Mesenchymal stem cell (in vitro differentiated cells and primary cell): ENCODE results near the gene SYS1.

ENCODE experiments used
- DNase-seq: peaks from one replicate; pipeline ENCODE4 v3.0.0-alpha.2; 2013
- H2AFZ ChIP-seq: one replicate; pipeline ENCODE4 v1.6.1; 2013; ENCODE audit warnings: low read depth, mild to moderate bottlenecking, control low read depth, inconsistent platforms, low read length, moderate library complexity
- H2AK5ac ChIP-seq: 2 replicates; pipeline ENCODE4 v1.6.1; 2013; ENCODE audit warnings: low read length, moderate library complexity, mild to moderate bottlenecking, inconsistent platforms; ENCODE audit not compliant: severe bottlenecking
- H2BK120ac ChIP-seq: one replicate; pipeline ENCODE4 v1.6.1; 2013; ENCODE audit warnings: low read depth, mild to moderate bottlenecking, inconsistent platforms, low read length, moderate library complexity
- H2BK12ac ChIP-seq, 2 experiments: one replicate each; pipeline ENCODE4 v1.6.1; 2013; ENCODE audit warnings: inconsistent platforms in 2 of 2, low read length in 2 of 2, mild to moderate bottlenecking in 2 of 2, moderate library complexity in 2 of 2, control low read depth in 1 of 2
- H2BK15ac ChIP-seq: one replicate; pipeline ENCODE4 v1.6.1; 2013; ENCODE audit warnings: mild to moderate bottlenecking, low read depth, inconsistent platforms; ENCODE audit not compliant: poor library complexity, severe bottlenecking
- H2BK5ac ChIP-seq: 2 replicates; pipeline ENCODE4 v1.6.1; 2013; ENCODE audit warnings: low read depth, mild to moderate bottlenecking, low read length, control low read depth, inconsistent platforms; ENCODE audit not compliant: poor library complexity, severe bottlenecking
- H3K14ac ChIP-seq, 2 experiments: one replicate each; pipeline ENCODE4 v1.6.1; 2013; ENCODE audit warnings: inconsistent platforms in 2 of 2, low read length in 2 of 2, control low read depth in 1 of 2, mild to moderate bottlenecking in 1 of 2, moderate library complexity in 1 of 2
- H3K18ac ChIP-seq, 2 experiments: one replicate each; pipeline ENCODE4 v1.6.1; 2013; ENCODE audit warnings: inconsistent platforms in 2 of 2, low read length in 2 of 2, control low read depth in 1 of 2, low read depth in 1 of 2, mild to moderate bottlenecking in 1 of 2
- H3K23ac ChIP-seq, 2 experiments: one replicate each; pipeline ENCODE4 v1.6.1; 2013; ENCODE audit warnings: inconsistent platforms in 2 of 2, low read length in 2 of 2, mild to moderate bottlenecking in 2 of 2, moderate library complexity in 2 of 2, control low read depth in 1 of 2
- H3K27ac ChIP-seq: 2 replicates; pipeline ENCODE4 v1.5.1; 2013; ENCODE audit warnings: mild to moderate bottlenecking, moderate library complexity, low read length, control low read depth, inconsistent platforms; ENCODE audit not compliant: poor library complexity, severe bottlenecking
- H3K27me3 ChIP-seq, 2 experiments: 2 replicates each; pipeline versions ENCODE4 v1.6.1 to v1.7.0; 2013; ENCODE audit warnings: low read length in 2 of 2, mild to moderate bottlenecking in 2 of 2, moderate library complexity in 2 of 2, control low read depth in 1 of 2, inconsistent platforms in 1 of 2; ENCODE audit not compliant: control insufficient read depth in 1 of 2, insufficient read depth in 1 of 2
- H3K36me3 ChIP-seq, 2 experiments: 2 replicates each; pipeline versions ENCODE4 v1.6.1 to v1.7.0; 2013; ENCODE audit warnings: low read length in 2 of 2, control low read depth in 1 of 2, inconsistent platforms in 1 of 2, low read depth in 1 of 2, mild to moderate bottlenecking in 1 of 2; ENCODE audit not compliant: insufficient read depth in 2 of 2, control insufficient read depth in 1 of 2
- H3K4ac ChIP-seq, 2 experiments: one replicate each; pipeline ENCODE4 v1.6.1; 2013; ENCODE audit warnings: inconsistent platforms in 2 of 2, low read length in 2 of 2, mild to moderate bottlenecking in 2 of 2, moderate library complexity in 2 of 2, control low read depth in 1 of 2, low read depth in 1 of 2
- H3K4me1 ChIP-seq: 2 replicates; pipeline ENCODE4 v1.6.1; 2013; ENCODE audit warnings: low read depth, low read length, control low read depth; ENCODE audit not compliant: control insufficient read depth, insufficient read depth
- H3K4me2 ChIP-seq: 2 replicates; pipeline ENCODE4 v1.6.1; 2013; ENCODE audit warnings: low read length, mild to moderate bottlenecking, inconsistent platforms; ENCODE audit not compliant: poor library complexity, severe bottlenecking
- H3K4me3 ChIP-seq, 2 experiments: 2 replicates each; pipeline versions ENCODE4 v1.5.1 to v1.7.0; 2013; ENCODE audit warnings: low read length in 2 of 2, mild to moderate bottlenecking in 2 of 2, control low read depth in 1 of 2, low read depth in 1 of 2; ENCODE audit not compliant: insufficient read depth in 1 of 2
- H3K79me1 ChIP-seq: replicated peaks from 2 replicates; pipeline ENCODE4 v1.6.1; 2013; ENCODE audit warnings: mild to moderate bottlenecking, control low read depth, low read length, inconsistent platforms; ENCODE audit not compliant: poor library complexity, severe bottlenecking
- H3K9ac ChIP-seq: 2 replicates; pipeline ENCODE4 v1.7.0; 2013; ENCODE audit warnings: mild to moderate bottlenecking, low read length, moderate library complexity
- H3K9me3 ChIP-seq: 2 replicates; pipeline ENCODE4 v1.7.0; 2013; ENCODE audit warnings: mild to moderate bottlenecking, low read length; ENCODE audit not compliant: control insufficient read depth
- H4K8ac ChIP-seq: one replicate; pipeline ENCODE4 v1.6.1; 2013; ENCODE audit warnings: inconsistent platforms, mild to moderate bottlenecking, low read length, moderate library complexity
- H4K91ac ChIP-seq: one replicate; pipeline ENCODE4 v1.6.1; 2013; ENCODE audit warnings: mild to moderate bottlenecking, low read length, inconsistent platforms
- WGBS: methylation state at CpG from one replicate; pipeline ENCODE4 v1.1.7; 2013; ENCODE audit warnings: mixed read lengths; 5-methylcytosine and 5-hydroxymethylcytosine counted together

Gene SYS1

DNA sequence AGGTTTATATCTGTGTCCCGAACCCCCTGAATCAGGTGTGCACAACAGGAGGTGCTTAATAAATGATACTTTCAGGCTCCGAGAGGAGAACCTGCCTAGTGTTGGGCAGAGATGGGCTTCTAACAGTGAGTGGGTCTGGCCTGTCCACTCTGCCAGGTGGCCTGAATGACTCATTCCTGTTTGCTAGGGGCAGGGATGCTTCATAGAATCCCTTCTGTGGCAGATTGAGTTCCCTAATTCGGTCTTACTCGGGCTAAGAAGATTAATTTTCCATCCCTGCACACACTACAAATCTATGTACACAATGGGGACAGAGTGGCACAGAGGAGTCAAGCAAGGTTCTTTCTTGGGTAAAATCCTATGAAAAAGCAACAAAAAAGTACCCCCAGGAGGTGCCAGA is 34.5 kb upstream of the SYS1 start:
- H3K4me1 ChIP-seq: peaks cover 15% of the 10 kb centered on the region
- H3K4ac ChIP-seq: no peak overlapping the region
- H3K18ac ChIP-seq: no peak overlapping the region
- H3K23ac ChIP-seq: no peak overlapping the region
- peak overlapping the region; percentile 29 for H3K27ac ChIP-seq
- no peak overlapping the region for H2BK5ac ChIP-seq
- H3K4me2 ChIP-seq: no peak overlapping the region
- H3K27me3 ChIP-seq: no peaks in the 10 kb centered on the region
- 99% methylated on average over 3 of the region's 4 CpGs for WGBS
- peaks cover 33% of the 10 kb centered on the region for H3K79me1 ChIP-seq
- no peak overlapping the region for H2BK120ac ChIP-seq
- no peak overlapping the region for H2BK15ac ChIP-seq
- peaks cover 71 to 89% of the 10 kb centered on the region in 2 experiments for H3K36me3 ChIP-seq
- H2BK12ac ChIP-seq: no peak overlapping the region
- no peak overlapping the region for H4K91ac ChIP-seq
- no peak overlapping the region for H3K14ac ChIP-seq
- peak overlapping the region; percentile 22 for H3K9ac ChIP-seq
- no peaks in the 10 kb centered on the region for H3K9me3 ChIP-seq
- no peak overlapping the region for H3K4me3 ChIP-seq
- no peak overlapping the region for H4K8ac ChIP-seq
- no peak overlapping the region for H2AFZ ChIP-seq
- DNase-seq: no peak
- H2AK5ac ChIP-seq: no peak overlapping the region

DNA sequence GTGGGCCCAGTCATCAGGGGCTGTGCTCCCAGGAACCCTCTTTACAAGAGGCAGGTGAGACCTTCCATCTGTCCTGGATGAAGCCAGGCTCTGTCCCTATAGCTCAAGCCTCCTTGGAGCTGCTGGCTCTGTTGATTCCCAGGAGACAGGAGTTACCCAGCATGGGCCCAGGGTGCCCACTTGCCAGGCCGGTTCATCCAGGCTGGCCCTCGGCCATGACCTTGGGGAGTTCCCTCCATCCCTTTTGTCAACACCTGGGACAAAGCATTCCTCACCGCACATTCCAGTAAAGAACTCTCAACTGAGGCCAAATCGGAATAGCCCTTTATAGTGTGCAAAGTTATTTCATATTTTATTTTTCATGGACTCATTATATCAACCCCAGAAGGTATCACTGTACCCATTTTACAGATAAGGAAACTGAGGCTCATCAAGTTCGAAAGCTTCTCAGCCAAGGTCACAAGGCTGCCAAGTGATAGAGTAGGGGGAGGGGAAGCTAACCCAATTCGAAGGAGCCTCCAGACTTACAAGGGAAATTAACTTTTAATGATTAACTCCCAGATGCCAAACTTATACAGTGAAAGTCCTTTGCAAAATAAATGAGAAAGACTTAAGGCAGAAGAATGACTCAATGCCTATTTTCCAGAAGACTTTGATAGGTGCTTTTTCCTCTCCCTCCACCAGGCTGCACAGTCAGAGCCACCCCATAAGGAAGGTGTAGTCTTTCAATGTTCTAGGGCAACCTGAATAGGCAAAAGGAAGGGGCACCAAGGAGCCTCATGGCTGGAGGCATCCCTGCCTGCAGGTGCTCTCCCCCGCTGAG is 33.2 kb upstream of the SYS1 start:
- Histone ChIP-seq H3K4me2 (no peak overlapping the region), H2AFZ (no peak overlapping the region)

GRCh38 chr20:45330476-45330875 is 32.5 kb upstream of the SYS1 start:
- H2BK12ac ChIP-seq: no peak overlapping the region
- no peaks in the 10 kb centered on the region for H3K9me3 ChIP-seq
- H2AK5ac ChIP-seq: peak overlapping the region; percentile 15
- H3K36me3 ChIP-seq: peaks cover 65 to 84% of the 10 kb centered on the region in 2 experiments
- H3K14ac ChIP-seq: no peak overlapping the region
- no peak for DNase-seq
- no peak overlapping the region for H2BK15ac ChIP-seq
- no peak overlapping the region for H3K9ac ChIP-seq
- H3K4me1 ChIP-seq: peaks cover 19% of the 10 kb centered on the region
- no peak overlapping the region for H2AFZ ChIP-seq
- peaks cover 30% of the 10 kb centered on the region for H3K79me1 ChIP-seq
- no peak overlapping the region for H3K18ac ChIP-seq
- no peak overlapping the region for H3K4ac ChIP-seq
- H3K4me3 ChIP-seq: no peak overlapping the region
- no peak overlapping the region for H4K8ac ChIP-seq
- no peak overlapping the region for H4K91ac ChIP-seq
- H2BK5ac ChIP-seq: no peak overlapping the region
- 97% methylated on average over 3 of the region's 3 CpGs for WGBS
- no peak overlapping the region for H3K27ac ChIP-seq
- no peak overlapping the region for H2BK120ac ChIP-seq
- H3K23ac ChIP-seq: no peak overlapping the region
- no peak overlapping the region for H3K4me2 ChIP-seq
- H3K27me3 ChIP-seq: no peaks in the 10 kb centered on the region

More for the DNA sequence above, 33.2 kb upstream of the SYS1 start:
- H2BK120ac ChIP-seq: no peak overlapping the region
- no peak overlapping the region for H3K14ac ChIP-seq
- H3K27me3 ChIP-seq: no peaks in the 10 kb centered on the region
- 100% methylated on average over 5 of the region's 7 CpGs for WGBS
- no peak overlapping the region for H3K18ac ChIP-seq
- no peak overlapping the region for H2BK5ac ChIP-seq
- H3K4ac ChIP-seq: no peak overlapping the region
- H3K9ac ChIP-seq: no peak overlapping the region
- no peak overlapping the region for H4K91ac ChIP-seq
- no peak overlapping the region for H3K4me3 ChIP-seq
- DNase-seq: no peak
- peaks cover 15% of the 10 kb centered on the region for H3K4me1 ChIP-seq
- H2BK15ac ChIP-seq: no peak overlapping the region
- peaks cover 33% of the 10 kb centered on the region for H3K79me1 ChIP-seq
- no peak overlapping the region for H4K8ac ChIP-seq
- H2BK12ac ChIP-seq: no peak overlapping the region
- no peak overlapping the region for H3K23ac ChIP-seq
- peak overlapping the region; percentile 40 for H2AK5ac ChIP-seq
- peak overlapping the region; percentile 11 for H3K27ac ChIP-seq
- no peaks in the 10 kb centered on the region for H3K9me3 ChIP-seq
- peaks cover 64 to 85% of the 10 kb centered on the region in 2 experiments for H3K36me3 ChIP-seq

DNA sequence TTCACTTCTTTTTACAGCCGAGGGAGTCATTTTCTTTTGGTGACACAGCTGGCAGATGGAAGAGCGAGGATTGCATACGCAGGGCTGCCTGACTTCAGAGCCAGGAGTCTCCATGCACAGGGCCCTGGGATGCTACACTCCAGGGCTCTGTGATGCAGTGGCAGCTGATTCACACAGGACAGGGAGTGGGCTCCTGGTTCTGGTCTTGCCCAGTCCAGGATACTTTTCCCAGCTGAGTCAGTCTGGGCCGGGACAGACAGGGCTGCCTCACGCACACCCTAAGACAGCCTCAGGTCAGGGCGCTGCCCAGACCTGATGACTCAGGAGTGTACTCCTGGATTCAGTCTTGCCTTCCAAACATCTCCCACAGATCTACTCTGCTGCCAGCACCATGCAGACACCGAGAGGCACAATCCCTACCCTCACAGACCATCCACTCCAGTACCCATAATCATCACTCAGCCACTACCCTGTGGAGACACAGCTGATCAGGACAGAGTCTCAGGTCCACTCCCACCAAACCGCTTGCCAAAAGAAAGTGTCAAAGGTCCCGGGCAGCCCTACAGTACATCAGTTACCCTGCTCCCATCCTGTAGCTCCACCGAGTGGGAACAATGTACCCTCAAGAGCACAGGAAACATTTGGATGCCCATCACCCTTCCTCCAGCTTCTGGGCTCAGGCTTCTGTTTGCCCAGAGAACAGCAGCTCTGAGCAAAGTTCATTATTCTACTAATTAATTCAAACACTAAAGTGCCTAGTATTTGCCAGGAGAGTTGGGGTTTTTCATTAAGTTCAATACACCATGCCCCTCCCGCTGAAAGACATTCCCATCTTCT is 26.2 kb upstream of the SYS1 start:
- peak; percentile 92 for DNase-seq
- WGBS: 54% methylated on average over 11 of the region's 11 CpGs
- H4K8ac ChIP-seq: peak overlapping the region; percentile 76
- peak overlapping the region in 1 of 2 experiments; percentile 78 for H3K14ac ChIP-seq
- peak overlapping the region in 1 of 2 experiments; percentile 16 for H3K23ac ChIP-seq
- H3K9me3 ChIP-seq: no peaks in the 10 kb centered on the region
- H2BK120ac ChIP-seq: peak overlapping the region; percentile 73
- peak overlapping the region; percentile 41 for H4K91ac ChIP-seq
- H3K79me1 ChIP-seq: peaks cover 7% of the 10 kb centered on the region
- peak overlapping the region; percentile 93 for H2AK5ac ChIP-seq
- H2BK12ac ChIP-seq: peak overlapping the region; percentile 68 to 83
- H3K27ac ChIP-seq: peak overlapping the region; percentile 97
- peak overlapping the region; percentile 13 for H2BK15ac ChIP-seq
- H2AFZ ChIP-seq: no peak overlapping the region
- peak overlapping the region; percentile 79 for H2BK5ac ChIP-seq
- H3K9ac ChIP-seq: peak overlapping the region; percentile 74
- peaks cover 48% of the 10 kb centered on the region for H3K4me1 ChIP-seq
- H3K4me3 ChIP-seq: no peak overlapping the region
- peaks cover 46 to 48% of the 10 kb centered on the region in 2 experiments for H3K36me3 ChIP-seq
- H3K18ac ChIP-seq: peak overlapping the region; percentile 67 to 86
- peak overlapping the region in 1 of 2 experiments; percentile 47 for H3K4ac ChIP-seq
- peak overlapping the region; percentile 9 for H3K4me2 ChIP-seq
- H3K27me3 ChIP-seq: no peaks in the 10 kb centered on the region
